Measurements from ENCODE around the gene ENTPD8. TPM values are rescaled to one million over a fixed set of nuclear protein-coding genes. Genes with fewer than 3 reads are reported as not detected.
A peak's percentile ranks its signal among the peaks of the same experiment; 100 is the strongest.

The ENTPD8 gene
- total RNA-seq, 1 donor from 2014 or later: not detected

GRCh38 chr9:137456061-137456863, 15.1 kb upstream of the ENTPD8 start:
- H3K4me1 ChIP-seq: peaks cover 24% of the 10 kb centered on the region

DNA sequence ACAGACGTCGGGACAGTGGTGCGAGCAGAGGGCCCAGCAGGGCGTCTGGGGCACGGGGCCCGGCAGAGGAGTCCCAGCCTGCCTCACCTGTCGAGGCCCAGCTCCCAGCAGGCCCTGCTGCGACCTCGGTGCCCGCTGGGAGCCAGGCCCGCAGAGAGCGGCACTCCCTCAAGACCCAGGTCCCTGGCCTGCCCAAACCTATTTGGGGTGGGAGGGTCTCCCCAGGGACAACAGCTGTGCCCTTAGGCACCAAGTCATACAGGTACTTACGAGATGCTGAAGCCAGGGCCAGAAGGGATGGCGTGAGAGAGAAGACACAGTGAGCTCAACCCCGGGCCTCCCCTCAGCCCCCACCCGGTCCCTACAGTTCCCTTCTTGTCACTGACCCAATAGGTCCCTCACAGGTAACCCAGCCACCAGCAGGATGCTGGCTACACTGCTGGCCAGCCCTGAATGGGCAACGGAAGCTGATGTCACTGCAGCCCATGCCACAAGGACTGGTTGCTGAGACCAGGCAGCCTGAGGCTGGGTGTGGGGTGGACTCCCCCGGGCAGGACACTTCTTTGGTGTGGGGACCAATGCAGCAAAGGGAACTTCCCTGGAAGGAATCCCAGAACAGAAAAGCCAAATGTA, 14.3 kb upstream of the ENTPD8 start:
- DNase-seq (ENCODE audit: low spot score): no peak
- H3K4me2 ChIP-seq: no peak overlapping the region
- peaks cover 4% of the 10 kb centered on the region for H3K36me3 Mint-ChIP-seq

More at GRCh38 chr9:137456061-137456863, 15.1 kb upstream of the ENTPD8 start:
- Histone ChIP-seq H3K9me3 (ENCODE audit: low read depth) (no peaks in the 10 kb centered on the region), H3K4me3 (no peak overlapping the region), H3K36me3 (no peaks in the 10 kb centered on the region), H3K27me3 (peaks cover 26% of the 10 kb centered on the region), H4K20me1 (ENCODE audit: low read depth) (peaks cover 56% of the 10 kb centered on the region), H2AFZ (replicated peaks) (no peak overlapping the region), H3K27ac (no peak overlapping the region), H3F3A (ENCODE audit: low read depth) (peaks cover 15% of the 10 kb centered on the region), H3K79me2 (ENCODE audit: low read depth) (peaks cover 7% of the 10 kb centered on the region), H3K9ac (no peak overlapping the region), H3K4me2 (no peak overlapping the region)
- H3K4me3 Mint-ChIP-seq: peak overlapping the region; percentile 78
- no peak for DNase-seq (ENCODE audit: low spot score)
- H3K36me3 Mint-ChIP-seq: peaks cover 4% of the 10 kb centered on the region
- H3K27me3 Mint-ChIP-seq (ENCODE audit: insufficient read depth, low read depth): peaks cover 3% of the 10 kb centered on the region
- peaks cover 18% of the 10 kb centered on the region for H3K4me1 Mint-ChIP-seq
- TF ChIP-seq EZH2phosphoT487 (IDR thresholded peaks at IDR 0.05): no peak
- TF ChIP-seq EZH2 (IDR thresholded peaks at IDR 0.05): no peak
- TF ChIP-seq, protein P1, sequence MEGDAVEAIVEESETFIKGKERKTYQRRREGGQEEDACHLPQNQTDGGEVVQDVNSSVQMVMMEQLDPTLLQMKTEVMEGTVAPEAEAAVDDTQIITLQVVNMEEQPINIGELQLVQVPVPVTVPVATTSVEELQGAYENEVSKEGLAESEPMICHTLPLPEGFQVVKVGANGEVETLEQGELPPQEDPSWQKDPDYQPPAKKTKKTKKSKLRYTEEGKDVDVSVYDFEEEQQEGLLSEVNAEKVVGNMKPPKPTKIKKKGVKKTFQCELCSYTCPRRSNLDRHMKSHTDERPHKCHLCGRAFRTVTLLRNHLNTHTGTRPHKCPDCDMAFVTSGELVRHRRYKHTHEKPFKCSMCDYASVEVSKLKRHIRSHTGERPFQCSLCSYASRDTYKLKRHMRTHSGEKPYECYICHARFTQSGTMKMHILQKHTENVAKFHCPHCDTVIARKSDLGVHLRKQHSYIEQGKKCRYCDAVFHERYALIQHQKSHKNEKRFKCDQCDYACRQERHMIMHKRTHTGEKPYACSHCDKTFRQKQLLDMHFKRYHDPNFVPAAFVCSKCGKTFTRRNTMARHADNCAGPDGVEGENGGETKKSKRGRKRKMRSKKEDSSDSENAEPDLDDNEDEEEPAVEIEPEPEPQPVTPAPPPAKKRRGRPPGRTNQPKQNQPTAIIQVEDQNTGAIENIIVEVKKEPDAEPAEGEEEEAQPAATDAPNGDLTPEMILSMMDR (IDR thresholded peaks at IDR 0.05): no peak
- H3K9me3 Mint-ChIP-seq: no peaks in the 10 kb centered on the region
- H3K27ac Mint-ChIP-seq: no peak overlapping the region

DNA sequence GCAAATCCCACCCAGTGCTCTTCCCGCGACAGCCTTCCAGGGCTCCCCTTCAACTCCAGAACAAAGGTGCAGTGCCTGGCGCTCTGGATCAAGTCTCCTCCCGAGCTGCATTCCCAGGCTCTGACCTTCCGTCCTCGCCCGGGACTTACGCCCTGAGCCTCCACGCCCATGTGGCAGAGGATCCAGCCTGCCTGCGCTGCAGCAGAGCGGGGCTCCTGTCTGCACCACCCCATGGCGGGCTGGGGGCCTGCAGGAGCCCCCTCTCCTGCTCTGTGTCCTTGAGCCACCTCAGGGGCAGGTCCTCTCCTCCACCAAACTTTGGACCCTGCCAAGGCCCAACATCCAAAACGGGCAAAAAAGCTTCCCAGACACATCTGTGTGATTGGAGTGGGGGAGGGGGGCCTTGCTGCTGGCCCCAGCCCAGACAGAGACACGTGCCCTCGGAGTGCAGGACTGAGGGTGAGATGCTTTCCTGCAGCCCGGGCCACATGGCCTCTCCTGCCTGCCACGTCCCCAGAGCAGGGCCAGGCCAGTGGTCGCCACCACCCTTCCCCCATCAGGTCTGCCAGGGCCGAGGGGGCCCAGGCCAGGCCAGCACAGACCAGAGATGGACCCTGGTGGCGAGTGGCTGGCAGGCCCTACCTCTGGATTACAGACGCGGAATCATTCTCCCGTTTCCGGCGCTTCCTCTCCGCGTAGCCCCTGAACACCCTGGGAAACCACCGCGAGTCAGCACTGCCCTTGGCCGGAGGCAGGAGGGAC, 13.6 kb upstream of the ENTPD8 start:
- peaks cover 4% of the 10 kb centered on the region for H3K27me3 Mint-ChIP-seq (ENCODE audit: insufficient read depth, low read depth)
- Histone ChIP-seq H3K4me2 (peak overlapping the region; percentile 72), H3K27me3 (peaks cover 12% of the 10 kb centered on the region), H3K9me3 (ENCODE audit: low read depth) (no peaks in the 10 kb centered on the region), H3K9ac (no peak overlapping the region), H3K27ac (no peak overlapping the region), H3F3A (ENCODE audit: low read depth) (peaks cover 15% of the 10 kb centered on the region), H3K4me3 (peak overlapping the region; percentile 39), H3K79me2 (ENCODE audit: low read depth) (peaks cover 7% of the 10 kb centered on the region), H2AFZ (replicated peaks) (no peak overlapping the region), H4K20me1 (ENCODE audit: low read depth) (peaks cover 56% of the 10 kb centered on the region), H3K36me3 (no peaks in the 10 kb centered on the region), H3K4me1 (peaks cover 24% of the 10 kb centered on the region)
- H3K4me1 Mint-ChIP-seq: peaks cover 17% of the 10 kb centered on the region
- peaks cover 4% of the 10 kb centered on the region for H3K36me3 Mint-ChIP-seq
- H3K27ac Mint-ChIP-seq: no peak overlapping the region
- H3K9me3 Mint-ChIP-seq: no peaks in the 10 kb centered on the region
- peak overlapping the region; percentile 46 for H3K4me3 Mint-ChIP-seq
- DNase-seq (ENCODE audit: low spot score): peak; percentile 85
- TF ChIP-seq EZH2 (IDR thresholded peaks at IDR 0.05) (no peak), EZH2phosphoT487 (IDR thresholded peaks at IDR 0.05) (no peak)
- TF ChIP-seq, protein P1 (IDR thresholded peaks at IDR 0.05): no peak

More for the DNA sequence above, 14.3 kb upstream of the ENTPD8 start:
- Histone ChIP-seq H3F3A (ENCODE audit: low read depth) (peaks cover 15% of the 10 kb centered on the region), H2AFZ (replicated peaks) (no peak overlapping the region), H4K20me1 (ENCODE audit: low read depth) (peaks cover 56% of the 10 kb centered on the region), H3K4me1 (peaks cover 24% of the 10 kb centered on the region), H3K4me3 (no peak overlapping the region), H3K9me3 (ENCODE audit: low read depth) (no peaks in the 10 kb centered on the region), H3K27ac (no peak overlapping the region), H3K36me3 (no peaks in the 10 kb centered on the region), H3K79me2 (ENCODE audit: low read depth) (peaks cover 7% of the 10 kb centered on the region), H3K27me3 (peaks cover 18% of the 10 kb centered on the region), H3K9ac (no peak overlapping the region)
- Mint-ChIP-seq H3K27me3 (ENCODE audit: insufficient read depth, low read depth) (peaks cover 3% of the 10 kb centered on the region), H3K4me1 (peaks cover 18% of the 10 kb centered on the region), H3K4me3 (peak overlapping the region; percentile 71), H3K9me3 (no peaks in the 10 kb centered on the region), H3K27ac (no peak overlapping the region)
- TF ChIP-seq EZH2 (IDR thresholded peaks at IDR 0.05): no peak
- TF ChIP-seq, protein P1 (IDR thresholded peaks at IDR 0.05): no peak
- no peak for TF ChIP-seq EZH2phosphoT487 (IDR thresholded peaks at IDR 0.05)

Data from neural progenitor cell (in vitro differentiated cells).